Glutamatergic neuron (in vitro differentiated cells): Measurements from ENCODE around the gene HACL1. TPM values are rescaled to one million over a fixed set of nuclear protein-coding genes. Genes with fewer than 3 reads are reported as not detected.

ENCODE experiments used
- DNase-seq: peaks from one replicate; pipeline ENCODE4 v3.0.0; 2022
- H3K27ac Mint-ChIP-seq: one replicate; pipeline ENCODE4 v1.8.0; 2020; ENCODE audit warnings: mild to moderate bottlenecking, mixed read lengths, inconsistent platforms; ENCODE audit not compliant: unreplicated experiment
- H3K27me3 Mint-ChIP-seq: one replicate; pipeline ENCODE4 v1.8.0; 2020; ENCODE audit warnings: mild to moderate bottlenecking, moderate library complexity, mixed read lengths, inconsistent platforms; ENCODE audit not compliant: unreplicated experiment
- H3K36me3 Mint-ChIP-seq: one replicate; pipeline ENCODE4 v1.8.0; 2020; ENCODE audit warnings: mild to moderate bottlenecking, mixed read lengths, inconsistent platforms; ENCODE audit not compliant: unreplicated experiment
- H3K4me1 Mint-ChIP-seq: one replicate; pipeline ENCODE4 v1.8.0; 2020; ENCODE audit warnings: mild to moderate bottlenecking, low read depth, mixed read lengths, inconsistent platforms; ENCODE audit not compliant: unreplicated experiment
- H3K4me3 Mint-ChIP-seq: one replicate; pipeline ENCODE4 v1.8.0; 2020; ENCODE audit warnings: mild to moderate bottlenecking, mixed read lengths, inconsistent platforms; ENCODE audit not compliant: unreplicated experiment
- H3K9me3 Mint-ChIP-seq: one replicate; pipeline ENCODE4 v1.8.0; 2020; ENCODE audit warnings: mild to moderate bottlenecking, moderate library complexity, mixed read lengths, inconsistent platforms; ENCODE audit not compliant: unreplicated experiment
- long read RNA-seq: library from polyadenylated mRNA; unstranded; transcript quantifications from one replicate; pipeline ENCODE4 v2.0.0, GENCODE V29; 2020; ENCODE audit not compliant: unreplicated experiment
- total RNA-seq: library from RNA; stranded (reverse); fragmentation: NEBNext Ultra II Directional; extraction: Animal tissue kit (Norgen Biotek cat#: 25700); gene quantifications from one replicate; pipeline ENCODE4 v1.2.1, GENCODE V29; 2021; ENCODE audit not compliant: unreplicated experiment
- TF ChIP-seq, protein P1 (sequence below): fragments of 200-600 bp; sonication (generic); IDR thresholded peaks from one replicate; pipeline ENCODE4 v1.5.0; 2021; ENCODE audit not compliant: partially characterized antibody, unreplicated experiment

HACL1 gene
- 19.0 TPM for total RNA-seq
- long read RNA-seq, transcript HACL1-201 (17 exons, 2,266 nt): major isoform, 7 of 11 reads
- long read RNA-seq, partial matches to known transcripts: 0 of 11 reads
- long read RNA-seq, other reads (novel, unspliced or antisense): 4 of 11 reads

- Mint-ChIP-seq H3K27ac (peak within 1 kb of the TSS; percentile 97), H3K4me3 (peak within 1 kb of the TSS; percentile 99), H3K27me3 (peaks cover 4% of the 10 kb centered on the region), H3K4me1 (peaks cover 6% of the 10 kb centered on the region), H3K36me3 (peaks cover 13% of the 10 kb centered on the region), H3K9me3 (peaks cover 9% of the 10 kb centered on the region)
- TF ChIP-seq, protein P1, sequence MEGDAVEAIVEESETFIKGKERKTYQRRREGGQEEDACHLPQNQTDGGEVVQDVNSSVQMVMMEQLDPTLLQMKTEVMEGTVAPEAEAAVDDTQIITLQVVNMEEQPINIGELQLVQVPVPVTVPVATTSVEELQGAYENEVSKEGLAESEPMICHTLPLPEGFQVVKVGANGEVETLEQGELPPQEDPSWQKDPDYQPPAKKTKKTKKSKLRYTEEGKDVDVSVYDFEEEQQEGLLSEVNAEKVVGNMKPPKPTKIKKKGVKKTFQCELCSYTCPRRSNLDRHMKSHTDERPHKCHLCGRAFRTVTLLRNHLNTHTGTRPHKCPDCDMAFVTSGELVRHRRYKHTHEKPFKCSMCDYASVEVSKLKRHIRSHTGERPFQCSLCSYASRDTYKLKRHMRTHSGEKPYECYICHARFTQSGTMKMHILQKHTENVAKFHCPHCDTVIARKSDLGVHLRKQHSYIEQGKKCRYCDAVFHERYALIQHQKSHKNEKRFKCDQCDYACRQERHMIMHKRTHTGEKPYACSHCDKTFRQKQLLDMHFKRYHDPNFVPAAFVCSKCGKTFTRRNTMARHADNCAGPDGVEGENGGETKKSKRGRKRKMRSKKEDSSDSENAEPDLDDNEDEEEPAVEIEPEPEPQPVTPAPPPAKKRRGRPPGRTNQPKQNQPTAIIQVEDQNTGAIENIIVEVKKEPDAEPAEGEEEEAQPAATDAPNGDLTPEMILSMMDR: no peak
- peak; percentile 98 for DNase-seq
Measured at GRCh38 chr3:15601399-15602145, at the start of gene HACL1, which contains the start of gene BTD. Gene HACL1, minus strand, starts transcription at chr3:15601569. Its CDS starts 106 bp downstream, at chr3:15601463. Gene BTD, plus strand, starts transcription at chr3:15601745. Its CDS starts 33,695 bp downstream, at chr3:15635440.

GRCh38 chr3:15649858-15650257 is 48.5 kb upstream of the HACL1 start:
- Mint-ChIP-seq H3K36me3 (peaks cover 12% of the 10 kb centered on the region), H3K4me3 (no peak overlapping the region), H3K27ac (no peak overlapping the region), H3K4me1 (peaks cover 3% of the 10 kb centered on the region), H3K9me3 (no peaks in the 10 kb centered on the region), H3K27me3 (no peaks in the 10 kb centered on the region)
- DNase-seq: no peak
- TF ChIP-seq, protein P1: no peak

DNA sequence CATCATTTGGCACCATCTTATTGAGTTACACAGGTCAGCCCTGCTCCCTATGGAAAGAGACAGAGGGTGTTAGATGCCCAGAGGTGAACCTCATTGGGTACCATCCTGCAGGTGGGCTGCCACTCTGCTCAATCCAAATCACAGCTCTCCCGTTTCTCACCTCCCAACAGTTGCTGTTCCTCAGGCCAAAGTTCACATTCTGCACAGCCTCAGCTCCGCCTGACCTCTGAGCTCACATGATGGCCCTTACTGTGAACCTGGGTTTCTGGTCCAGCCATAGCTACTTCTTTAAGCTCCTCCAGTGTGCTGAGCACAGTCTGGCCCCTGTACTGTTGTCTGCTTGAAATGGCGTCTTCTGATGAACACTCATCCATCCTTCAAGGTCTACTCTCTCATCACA is 48.0 kb upstream of the HACL1 start:
- Mint-ChIP-seq H3K9me3 (no peaks in the 10 kb centered on the region), H3K27ac (no peak overlapping the region), H3K27me3 (no peaks in the 10 kb centered on the region), H3K4me3 (no peak overlapping the region), H3K4me1 (peaks cover 3% of the 10 kb centered on the region), H3K36me3 (peaks cover 12% of the 10 kb centered on the region)
- no peak for DNase-seq
- TF ChIP-seq, protein P1: no peak

GRCh38 chr3:15647611-15648167 is 46.3 kb upstream of the HACL1 start:
- TF ChIP-seq, protein P1: no peak
- DNase-seq: no peak
- H3K4me3 Mint-ChIP-seq: no peak overlapping the region
- H3K9me3 Mint-ChIP-seq: no peaks in the 10 kb centered on the region
- no peak overlapping the region for H3K27ac Mint-ChIP-seq
- H3K4me1 Mint-ChIP-seq: peaks cover 3% of the 10 kb centered on the region
- no peaks in the 10 kb centered on the region for H3K27me3 Mint-ChIP-seq
- H3K36me3 Mint-ChIP-seq: peaks cover 12% of the 10 kb centered on the region

DNA sequence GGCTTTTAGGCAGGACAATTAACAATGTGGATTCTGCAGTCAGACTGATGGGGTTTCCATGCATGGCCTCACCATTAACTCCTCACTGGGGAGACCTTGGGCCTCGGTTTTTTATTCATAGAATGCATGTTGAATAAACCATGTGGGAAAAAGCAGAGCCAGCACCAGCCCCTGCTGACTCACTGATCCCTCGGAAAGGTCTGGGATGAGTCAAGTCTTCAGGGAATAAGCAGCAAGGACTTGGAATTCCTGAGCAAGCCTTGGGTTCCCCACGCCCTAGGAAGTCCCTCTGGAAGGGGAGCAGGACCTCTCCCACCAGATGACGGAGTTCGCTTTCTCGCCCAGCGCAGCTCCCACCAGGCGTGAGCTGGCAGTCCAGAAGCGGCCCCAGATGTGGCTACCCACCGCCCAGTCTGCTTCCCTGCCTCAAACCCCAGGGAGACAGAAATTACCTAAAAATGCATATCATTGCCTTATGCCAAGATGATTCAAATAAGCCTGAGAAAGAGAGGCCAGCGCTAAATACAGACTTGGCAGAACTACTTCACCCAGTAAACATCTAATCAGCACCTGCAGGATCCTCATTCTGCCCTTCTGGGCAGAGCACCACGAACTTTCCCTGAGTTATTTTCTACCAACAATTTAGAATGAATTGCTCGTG is 45.6 kb upstream of the HACL1 start:
- peaks cover 3% of the 10 kb centered on the region for H3K4me1 Mint-ChIP-seq
- peaks cover 12% of the 10 kb centered on the region for H3K36me3 Mint-ChIP-seq
- H3K27me3 Mint-ChIP-seq: no peaks in the 10 kb centered on the region
- TF ChIP-seq, protein P1: no peak
- H3K27ac Mint-ChIP-seq: no peak overlapping the region
- no peaks in the 10 kb centered on the region for H3K9me3 Mint-ChIP-seq
- no peak for DNase-seq
- H3K4me3 Mint-ChIP-seq: no peak overlapping the region
